22Rv1 (cell line): Measurements from ENCODE around the gene EIPR1.

Source experiments
- H3K27ac ChIP-seq: fragments of 450-650 bp; 2 replicates; pipeline ENCODE4 v1.5.1; 2017
- CTCF ChIP-seq: fragments of 450-650 bp; IDR thresholded peaks from 2 replicates; pipeline ENCODE4 v1.5.1; 2017; ENCODE audit warnings: mild to moderate bottlenecking
- ZFX ChIP-seq: fragments of 450-650 bp; IDR thresholded peaks from 2 replicates; pipeline ENCODE4 v1.6.1; 2017; ENCODE audit warnings: antibody characterized with exemption, borderline replicate concordance

The EIPR1 gene

GRCh38 chr2:3145471-3146021, 232.1 kb downstream of the EIPR1 start:
- TF ChIP-seq ZFX (no peak), CTCF (no peak)
- H3K27ac ChIP-seq = no peak overlapping the region

DNA sequence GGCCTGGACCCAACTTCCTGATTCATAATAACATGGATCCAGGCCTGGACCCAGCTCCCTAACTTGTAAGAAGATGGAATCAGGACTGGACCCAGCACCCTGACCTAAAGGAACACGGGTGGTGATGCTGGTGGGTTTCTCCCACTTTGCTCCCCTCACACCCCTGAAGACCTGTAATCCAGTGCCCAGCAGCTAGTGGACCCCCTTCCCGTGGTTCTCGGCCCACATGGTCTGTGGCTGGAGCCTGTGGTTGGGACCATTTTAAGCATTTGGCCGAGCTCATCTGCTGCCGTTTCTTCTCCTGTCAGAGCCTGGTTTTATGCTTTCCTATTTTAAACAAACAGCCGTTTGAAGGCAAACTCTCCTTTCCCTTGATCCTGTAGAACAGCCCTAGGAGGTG, 232.8 kb downstream of the EIPR1 start:
- TF ChIP-seq ZFX = no peak
- no peak for TF ChIP-seq CTCF

DNA sequence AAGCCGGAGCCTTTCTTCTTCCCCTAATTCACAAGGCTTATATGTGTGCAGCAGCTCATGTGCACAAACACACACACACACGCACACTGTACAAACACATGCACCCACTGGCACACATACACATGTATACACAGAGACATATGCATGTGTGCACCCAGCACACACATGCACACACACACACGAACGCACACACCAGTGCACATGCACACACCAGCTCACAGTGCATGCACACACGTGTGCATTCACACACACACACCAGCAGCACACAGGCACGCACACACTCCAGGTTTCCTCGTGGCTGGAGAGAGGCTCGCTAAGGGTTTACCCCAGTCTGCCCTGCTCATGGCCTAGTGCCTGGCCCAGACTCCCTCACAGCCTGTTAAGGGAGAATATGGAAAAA, 234.0 kb downstream of the EIPR1 start:
- H3K27ac ChIP-seq = no peak overlapping the region
- TF ChIP-seq CTCF (no peak), ZFX (no peak)

More for the DNA sequence above, 232.8 kb downstream of the EIPR1 start:
- H3K27ac ChIP-seq = no peak overlapping the region

- no peak for TF ChIP-seq CTCF
- no peak for TF ChIP-seq ZFX
- H3K27ac ChIP-seq = no peak overlapping the region
Observed at GRCh38 chr2:3142961-3143571, 234.6 kb downstream of the EIPR1 start.

DNA sequence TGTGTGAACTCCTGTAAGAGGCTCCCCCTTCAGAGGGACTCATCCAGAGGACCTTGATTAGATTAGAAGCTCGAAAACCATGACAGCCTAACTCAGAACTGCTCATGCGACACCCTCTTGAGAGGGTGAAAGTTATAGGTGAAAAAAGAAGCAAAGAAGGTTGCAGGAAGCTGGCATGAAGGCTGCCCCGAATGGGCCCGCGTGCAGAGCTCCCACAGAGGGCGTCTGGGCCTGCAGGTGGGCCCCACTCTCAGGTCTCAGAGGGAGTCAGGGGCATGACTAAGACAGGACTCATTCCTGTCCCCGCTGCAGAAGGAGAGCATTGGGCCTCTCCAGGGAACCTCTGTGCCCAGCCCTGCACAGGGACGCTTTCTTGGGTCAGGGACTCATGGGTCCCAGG, 235.4 kb downstream of the EIPR1 start:
- no peak for TF ChIP-seq ZFX

GRCh38 chr2:3141696-3142095, 235.9 kb downstream of the EIPR1 start:
- TF ChIP-seq CTCF (no peak), ZFX (no peak)
- no peak overlapping the region for H3K27ac ChIP-seq

More for the DNA sequence above, 235.4 kb downstream of the EIPR1 start:
- H3K27ac ChIP-seq = no peak overlapping the region

- H3K27ac ChIP-seq = no peak overlapping the region
- TF ChIP-seq CTCF (no peak), ZFX (no peak)
Observed at GRCh38 chr2:3139906-3140305, 237.7 kb downstream of the EIPR1 start.
